Breast epithelium (tissue), 4 donors: Measurements from ENCODE around the gene ATG7. TPM values are rescaled to one million over a fixed set of nuclear protein-coding genes. Genes with fewer than 3 reads are reported as not detected.

Source experiments
- DNase-seq, 2 donors: peaks; one replicate each; pipeline ENCODE4 v3.0.0-alpha.2; 2019; ENCODE audit warnings: low spot score in 2 of 2
- H3K27ac ChIP-seq, 2 donors: fragments of 200-600 bp; sonication (generic) in 1 of 2; one replicate each; pipeline ENCODE4 v1.5.1; 2016 to 2019; ENCODE audit warnings: mild to moderate bottlenecking in 1 of 2
- H3K27me3 ChIP-seq, 2 donors: fragments of 200-600 bp; sonication (generic) in 1 of 2; one replicate each; pipeline versions ENCODE4 v1.5.1 to v1.6.0; 2017 to 2019; ENCODE audit warnings: control low read depth in 1 of 2, mild to moderate bottlenecking in 1 of 2
- H3K36me3 ChIP-seq: fragments of 200-600 bp; one replicate; pipeline ENCODE4 v1.5.1; 2019
- H3K4me1 ChIP-seq, 2 donors: fragments of 200-600 bp; sonication (generic); one replicate each; pipeline ENCODE4 v1.5.1; 2016 to 2019; ENCODE audit warnings: control low read depth in 1 of 2
- H3K4me3 ChIP-seq, 3 donors: fragments of 200-600 bp; sonication (generic); 1 replicate in 2 of 3; 2 replicates in 1 of 3; pipeline ENCODE4 v1.5.1; 2016 to 2019; ENCODE audit warnings: mild to moderate bottlenecking in 3 of 3, moderate library complexity in 2 of 3
- H3K9me3 ChIP-seq, 2 donors: fragments of 200-600 bp; sonication (generic) in 1 of 2; one replicate each; pipeline ENCODE4 v1.5.1; 2016 to 2019; ENCODE audit warnings: control low read depth in 1 of 2
- POLR2A ChIP-seq: fragments of 450-650 bp; IDR thresholded peaks from one replicate; pipeline ENCODE4 v1.6.1; 2016; ENCODE audit warnings: antibody characterized with exemption, mild to moderate bottlenecking, moderate library complexity
- POLR2AphosphoS5 ChIP-seq, 3 donors: sonication (generic); formaldehyde crosslinking; IDR thresholded peaks; one replicate each; pipeline ENCODE4 v1.6.1; 2017; ENCODE audit warnings: antibody characterized with exemption in 3 of 3
- intact Hi-C: fragments of 100-400 bp; cut with DNase I; formaldehyde crosslinking; loops from one replicate; pipeline ENCODE4 v1.15.1; 2023; ENCODE audit warnings: low total_unique reads
- total RNA-seq, 3 donors: library from RNA; depleted of rRNA; stranded (reverse); fragments of >200 nt; gene quantifications; one replicate each; pipeline ENCODE4 v1.1.0, GENCODE V29; 2016
- TF ChIP-seq, protein P1 (sequence below), 3 donors: fragments of 450-650 bp; IDR thresholded peaks; one replicate each; pipeline ENCODE4 v1.5.1; 2016 to 2017; ENCODE audit warnings: antibody characterized with exemption in 3 of 3, mild to moderate bottlenecking in 3 of 3, moderate library complexity in 3 of 3

ATG7 gene
- total RNA-seq, 3 donors from 2014 or later: 64.9 to 81.9 (median 75.5) TPM

DNA sequence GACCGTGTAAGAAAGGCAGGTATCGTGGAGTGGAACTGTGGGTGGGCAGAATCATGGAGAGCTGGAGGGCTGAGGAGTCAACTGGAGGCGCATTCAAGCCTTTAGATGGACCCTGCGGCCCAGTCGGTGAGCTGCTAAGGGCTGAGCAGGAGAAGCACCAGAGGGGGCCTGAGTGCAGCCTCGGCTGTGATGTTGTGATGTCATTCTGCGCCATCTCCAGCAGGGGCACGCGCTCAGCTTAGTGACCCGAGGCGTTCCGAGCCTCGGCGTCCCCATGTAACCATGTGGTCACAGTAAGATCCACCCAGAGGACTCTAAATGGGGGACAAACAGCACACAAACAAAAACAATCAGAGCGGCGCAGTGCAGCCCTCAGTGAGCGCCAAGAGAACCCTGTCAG lies 294.7 kb downstream of the ATG7 start:
- Histone ChIP-seq H3K27me3 (no peaks in the 10 kb centered on the region), H3K27ac (peak overlapping the region; percentile 93 to 100), H3K9me3 (no peaks in the 10 kb centered on the region), H3K4me3 (no peak overlapping the region), H3K4me1 (peaks cover 8 to 14% of the 10 kb centered on the region in 2 donors), H3K36me3 (no peaks in the 10 kb centered on the region)
- intact Hi-C loops: no loop called here
- no peak for DNase-seq
- TF ChIP-seq, protein P1, sequence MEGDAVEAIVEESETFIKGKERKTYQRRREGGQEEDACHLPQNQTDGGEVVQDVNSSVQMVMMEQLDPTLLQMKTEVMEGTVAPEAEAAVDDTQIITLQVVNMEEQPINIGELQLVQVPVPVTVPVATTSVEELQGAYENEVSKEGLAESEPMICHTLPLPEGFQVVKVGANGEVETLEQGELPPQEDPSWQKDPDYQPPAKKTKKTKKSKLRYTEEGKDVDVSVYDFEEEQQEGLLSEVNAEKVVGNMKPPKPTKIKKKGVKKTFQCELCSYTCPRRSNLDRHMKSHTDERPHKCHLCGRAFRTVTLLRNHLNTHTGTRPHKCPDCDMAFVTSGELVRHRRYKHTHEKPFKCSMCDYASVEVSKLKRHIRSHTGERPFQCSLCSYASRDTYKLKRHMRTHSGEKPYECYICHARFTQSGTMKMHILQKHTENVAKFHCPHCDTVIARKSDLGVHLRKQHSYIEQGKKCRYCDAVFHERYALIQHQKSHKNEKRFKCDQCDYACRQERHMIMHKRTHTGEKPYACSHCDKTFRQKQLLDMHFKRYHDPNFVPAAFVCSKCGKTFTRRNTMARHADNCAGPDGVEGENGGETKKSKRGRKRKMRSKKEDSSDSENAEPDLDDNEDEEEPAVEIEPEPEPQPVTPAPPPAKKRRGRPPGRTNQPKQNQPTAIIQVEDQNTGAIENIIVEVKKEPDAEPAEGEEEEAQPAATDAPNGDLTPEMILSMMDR (IDR thresholded peaks at IDR 0.05): no peak
- no peak for TF ChIP-seq POLR2AphosphoS5 (IDR thresholded peaks at IDR 0.05)
- no peak for TF ChIP-seq POLR2A

DNA sequence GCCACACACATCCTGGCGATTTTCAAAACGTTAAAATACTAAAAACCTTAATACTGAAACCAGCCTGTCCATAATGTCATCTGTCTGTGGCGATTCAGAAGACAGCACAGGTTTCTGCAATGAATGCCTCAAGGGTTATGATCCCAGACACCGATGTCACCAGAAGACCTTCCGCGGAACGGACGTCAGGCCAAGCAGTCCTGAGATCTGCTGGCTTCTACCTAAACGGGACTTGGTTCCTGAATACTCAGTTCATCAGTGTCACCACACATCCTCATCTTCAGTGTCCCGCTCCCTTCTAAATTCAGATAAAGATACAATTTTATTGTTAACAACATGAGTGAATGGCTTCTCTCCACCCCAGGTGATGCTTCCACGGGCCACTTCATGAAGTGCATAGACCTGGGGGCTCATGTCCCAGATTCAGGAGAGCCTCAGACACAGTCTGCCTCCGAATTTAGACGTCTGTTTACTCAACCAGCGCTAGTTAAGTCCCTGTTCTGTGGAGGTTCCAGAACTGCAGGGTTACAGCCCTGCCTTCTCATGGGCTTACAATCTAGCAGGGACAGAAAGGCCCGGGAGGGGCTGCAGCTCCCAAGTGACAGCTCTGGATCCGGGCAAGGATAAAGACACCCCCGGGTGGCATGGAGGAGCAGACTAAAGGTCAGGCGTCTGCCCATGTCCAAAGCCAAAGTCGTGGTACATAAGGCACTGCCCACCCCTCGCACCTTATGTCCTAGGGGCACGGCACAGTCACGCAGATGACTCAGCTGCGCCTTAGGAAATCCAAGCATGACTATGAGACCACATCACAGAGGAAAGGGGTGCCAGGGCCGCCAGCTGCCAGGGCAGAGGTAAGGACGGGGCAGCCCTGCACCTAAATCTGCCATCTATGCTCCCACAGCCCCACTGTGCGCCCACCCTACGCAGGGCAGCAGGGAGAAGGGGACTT lies 295.6 kb downstream of the ATG7 start:
- H3K27me3 ChIP-seq: no peaks in the 10 kb centered on the region

DNA sequence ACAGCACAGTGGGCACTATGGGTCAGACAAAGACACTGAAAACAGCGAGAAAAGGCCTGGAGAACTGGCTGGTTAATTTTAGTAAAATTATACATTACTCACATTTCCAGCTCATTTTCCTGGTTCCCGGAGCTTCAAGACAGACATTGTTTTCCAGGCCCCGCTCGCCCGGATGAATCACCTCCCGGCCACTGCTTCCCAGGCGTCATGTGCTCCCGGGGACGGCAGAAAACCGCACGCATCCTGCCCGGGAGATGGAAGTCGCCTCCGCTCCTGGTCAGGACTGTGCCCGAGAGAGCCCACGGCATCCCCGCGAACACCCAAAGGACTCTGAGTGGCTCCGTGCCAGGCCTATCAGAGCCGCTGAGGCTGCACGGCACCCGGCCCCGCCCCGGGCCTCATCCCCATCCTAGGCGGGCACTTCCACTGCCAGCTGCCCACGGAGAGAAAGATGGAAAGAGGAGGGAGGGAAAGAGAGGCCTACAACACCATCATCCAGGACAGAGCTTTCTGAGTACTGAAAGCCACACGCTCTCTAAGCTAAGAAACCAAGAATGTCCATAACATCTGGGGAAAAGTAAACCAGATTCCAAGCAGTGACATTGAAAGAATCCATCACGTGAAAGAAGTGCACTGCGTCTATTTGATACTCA lies 296.4 kb downstream of the ATG7 start:
- Histone ChIP-seq H3K27me3 (no peaks in the 10 kb centered on the region), H3K9me3 (no peaks in the 10 kb centered on the region), H3K4me1 (peaks cover 8 to 14% of the 10 kb centered on the region in 2 donors), H3K4me3 (peak overlapping the region; percentile 18 to 61 (median 29)), H3K36me3 (no peaks in the 10 kb centered on the region), H3K27ac (peak overlapping the region; percentile 93 to 100)
- intact Hi-C loops: no loop called here
- TF ChIP-seq, protein P1 (IDR thresholded peaks at IDR 0.05): no peak
- peak in 2 of 3 donors; percentile 25 to 49 for TF ChIP-seq POLR2AphosphoS5 (IDR thresholded peaks at IDR 0.05)
- DNase-seq: peak in 1 of 2 donors; percentile 80

More for the DNA sequence above, 295.6 kb downstream of the ATG7 start:
- H3K4me1 ChIP-seq: peaks cover 8 to 14% of the 10 kb centered on the region in 2 donors
- no peaks in the 10 kb centered on the region for H3K36me3 ChIP-seq
- H3K9me3 ChIP-seq: no peaks in the 10 kb centered on the region
- peak overlapping the region; percentile 18 to 61 (median 29) for H3K4me3 ChIP-seq
- intact Hi-C loops: no loop called here
- peak in 1 of 3 donors; percentile 50 for TF ChIP-seq POLR2AphosphoS5 (IDR thresholded peaks at IDR 0.05)
- no peak for TF ChIP-seq POLR2A
- peak overlapping the region; percentile 93 to 100 for H3K27ac ChIP-seq
- peak in 1 of 2 donors; percentile 60 for DNase-seq

DNA sequence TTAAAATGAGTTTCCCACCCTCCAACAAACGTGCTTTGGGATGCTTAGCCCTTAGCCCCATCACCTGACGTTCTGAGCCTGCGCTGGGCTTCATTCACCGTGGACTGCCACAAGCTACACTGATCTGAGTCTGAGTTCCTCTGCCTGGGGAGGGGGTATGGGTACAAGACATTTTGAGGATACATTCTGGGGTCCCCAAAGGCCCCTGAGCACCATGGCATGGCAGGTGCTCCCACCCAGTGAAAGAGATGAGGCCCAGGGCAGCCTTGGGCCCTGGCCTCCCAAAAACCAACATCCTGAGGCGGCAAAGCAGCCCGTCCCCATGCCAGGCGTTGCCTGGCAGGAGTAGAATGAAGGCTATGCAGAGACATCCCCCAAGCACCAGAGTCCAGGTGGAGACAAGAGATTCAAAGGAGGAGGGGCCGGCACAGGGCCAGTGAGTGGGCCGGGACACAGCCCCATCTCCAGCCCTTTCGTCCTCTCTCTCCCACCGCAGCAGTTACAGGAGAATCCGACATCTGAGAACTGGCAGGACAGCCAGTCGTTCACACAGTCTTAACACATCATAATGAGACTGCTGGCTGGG lies 297.1 kb downstream of the ATG7 start:
- DNase-seq: no peak
- H3K36me3 ChIP-seq: no peaks in the 10 kb centered on the region
- H3K9me3 ChIP-seq: no peaks in the 10 kb centered on the region
- H3K27me3 ChIP-seq: no peaks in the 10 kb centered on the region
- intact Hi-C loops: no loop called here
- TF ChIP-seq POLR2A: no peak
- no peak for TF ChIP-seq POLR2AphosphoS5 (IDR thresholded peaks at IDR 0.05)
- TF ChIP-seq, protein P1 (IDR thresholded peaks at IDR 0.05): no peak
- peaks cover 8 to 14% of the 10 kb centered on the region in 2 donors for H3K4me1 ChIP-seq
- H3K4me3 ChIP-seq: peak overlapping the region in 2 of 3 donors; percentile 18 to 61
- peak overlapping the region; percentile 93 to 100 for H3K27ac ChIP-seq

DNA sequence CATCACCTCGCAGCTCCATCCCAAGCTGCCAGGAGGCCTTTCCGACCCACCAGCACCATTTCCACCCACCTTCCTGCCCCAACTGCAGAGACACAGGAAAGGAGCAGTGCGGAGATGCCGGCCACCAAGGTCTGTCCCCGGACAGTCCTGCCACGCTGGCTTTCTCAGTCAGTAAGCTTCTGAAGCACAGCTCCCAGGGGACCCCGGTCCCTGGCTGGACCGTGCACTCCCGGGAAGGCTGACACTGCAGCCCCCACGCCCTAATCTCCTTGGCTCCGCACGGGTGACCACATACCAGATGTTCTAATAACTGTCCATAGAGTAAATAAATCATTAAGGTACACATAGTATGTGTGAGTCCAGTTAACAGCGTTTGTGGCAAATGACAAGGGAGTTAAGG lies 298.1 kb downstream of the ATG7 start:
- intact Hi-C loops: loop anchor here (5.0 kb wide), 1 partner anchor 387 kb away; no protein-coding TSS in a partner anchor
- DNase-seq: no peak
- H3K9me3 ChIP-seq: no peaks in the 10 kb centered on the region
- peak overlapping the region; percentile 93 to 100 for H3K27ac ChIP-seq
- peak overlapping the region in 1 of 3 donors; percentile 23 for H3K4me3 ChIP-seq
- TF ChIP-seq, protein P1 (IDR thresholded peaks at IDR 0.05): no peak
- TF ChIP-seq POLR2A (no peak), POLR2AphosphoS5 (IDR thresholded peaks at IDR 0.05) (no peak)
- H3K36me3 ChIP-seq: no peaks in the 10 kb centered on the region
- H3K27me3 ChIP-seq: no peaks in the 10 kb centered on the region
- H3K4me1 ChIP-seq: peaks cover 8 to 14% of the 10 kb centered on the region in 2 donors
